Measurements from ENCODE around the gene KCNC4.

GRCh38 chr1:110223581-110223980 lies 13.5 kb downstream of the KCNC4 start:
- TF ChIP-seq CTCF (IDR thresholded peaks at IDR 0.05) (no peak), POLR2A (IDR thresholded peaks at IDR 0.05) (no peak)
